RWPE1 (cell line): ENCODE data around the gene TPI1.
"Not testable (repeated sequence)": the region's sequence is repeated elsewhere in the genome, so short reads cannot be mapped to it uniquely, and the experiment has no call there.

Experiments
- CTCF ChIA-PET: fragments of 350-600 bp; sonication (Branson Sonifier 250); formaldehyde crosslinking; extraction: SDS; loops from one replicate; lab custom pipeline; 2021; lab: Yijun Ruan, JAX
- POLR2A ChIA-PET: fragments of 400-600 bp; formaldehyde crosslinking; extraction: SDS; loops from one replicate; lab custom pipeline; 2020; ENCODE audit warnings: antibody characterized with exemption; ENCODE audit not compliant: low non-redundant PET; lab: Yijun Ruan, JAX
- DNase-seq: peaks from one replicate; pipeline ENCODE4 v3.0.0; 2012; ENCODE audit warnings: low spot score
- H3K27ac ChIP-seq: fragments of 450-650 bp; 2 replicates; pipeline ENCODE4 v1.5.1; 2017
- TF ChIP-seq, protein P1 (sequence below): fragments of 450-650 bp; conservative IDR thresholded peaks from 2 replicates; pipeline ENCODE4 v1.5.1; 2017; ENCODE audit warnings: low read depth, mild to moderate bottlenecking

The TPI1 gene

DNA sequence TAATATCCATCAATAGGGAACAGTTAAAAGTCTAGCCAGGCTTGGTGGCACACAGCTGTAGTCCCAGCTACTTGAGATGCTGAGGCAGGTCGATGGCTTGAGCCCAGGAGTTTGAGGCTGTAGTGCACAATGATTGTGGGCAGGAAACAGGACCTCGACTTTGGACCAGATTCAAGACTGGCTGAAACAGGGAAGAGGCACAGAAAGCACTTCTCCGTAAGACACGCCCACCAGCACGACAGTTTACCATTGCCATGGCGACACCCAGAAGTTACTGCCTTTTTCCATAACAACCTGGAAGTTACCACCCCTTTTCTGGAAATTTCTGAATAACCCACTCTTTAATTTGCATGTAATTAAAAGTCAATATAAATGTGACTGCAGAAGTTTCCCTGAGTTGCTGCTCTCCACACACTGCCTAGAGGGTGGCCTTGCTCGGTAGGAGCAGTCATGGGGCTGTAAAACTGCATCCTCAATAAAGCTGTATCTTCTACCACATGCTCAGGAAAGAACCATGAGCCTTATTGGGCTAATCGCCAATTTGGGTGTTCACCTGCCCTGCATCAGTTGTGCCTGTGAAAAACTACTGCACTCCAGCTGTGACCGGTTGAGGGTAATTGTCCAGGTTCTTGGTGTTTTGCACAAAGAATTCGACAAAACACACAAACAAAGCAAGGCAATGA lies 32.6 kb downstream of the TPI1 start:
- POLR2A ChIA-PET = no interaction called here
- TF ChIP-seq, protein P1, sequence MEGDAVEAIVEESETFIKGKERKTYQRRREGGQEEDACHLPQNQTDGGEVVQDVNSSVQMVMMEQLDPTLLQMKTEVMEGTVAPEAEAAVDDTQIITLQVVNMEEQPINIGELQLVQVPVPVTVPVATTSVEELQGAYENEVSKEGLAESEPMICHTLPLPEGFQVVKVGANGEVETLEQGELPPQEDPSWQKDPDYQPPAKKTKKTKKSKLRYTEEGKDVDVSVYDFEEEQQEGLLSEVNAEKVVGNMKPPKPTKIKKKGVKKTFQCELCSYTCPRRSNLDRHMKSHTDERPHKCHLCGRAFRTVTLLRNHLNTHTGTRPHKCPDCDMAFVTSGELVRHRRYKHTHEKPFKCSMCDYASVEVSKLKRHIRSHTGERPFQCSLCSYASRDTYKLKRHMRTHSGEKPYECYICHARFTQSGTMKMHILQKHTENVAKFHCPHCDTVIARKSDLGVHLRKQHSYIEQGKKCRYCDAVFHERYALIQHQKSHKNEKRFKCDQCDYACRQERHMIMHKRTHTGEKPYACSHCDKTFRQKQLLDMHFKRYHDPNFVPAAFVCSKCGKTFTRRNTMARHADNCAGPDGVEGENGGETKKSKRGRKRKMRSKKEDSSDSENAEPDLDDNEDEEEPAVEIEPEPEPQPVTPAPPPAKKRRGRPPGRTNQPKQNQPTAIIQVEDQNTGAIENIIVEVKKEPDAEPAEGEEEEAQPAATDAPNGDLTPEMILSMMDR = no peak

DNA sequence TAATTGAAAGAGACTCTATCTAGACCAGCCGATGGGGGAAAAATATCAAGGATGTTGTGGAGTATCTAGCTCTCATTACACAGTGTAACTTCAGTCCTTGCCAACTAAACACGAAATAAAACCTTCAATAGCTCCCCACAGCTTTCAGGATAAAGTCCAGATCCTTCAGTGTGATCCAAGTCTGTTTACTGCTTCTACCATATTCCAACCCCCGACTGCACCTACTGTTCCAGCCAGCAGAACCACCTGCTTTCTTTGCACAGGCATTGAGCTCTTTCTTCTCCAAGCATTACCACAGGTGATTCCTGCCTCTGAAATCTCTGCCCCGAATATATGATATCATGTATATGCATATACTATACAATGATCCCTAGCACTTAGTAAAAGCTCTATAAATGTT lies 35.1 kb downstream of the TPI1 start:
- H3K27ac ChIP-seq = no peak overlapping the region
- DNase-seq = no peak
- POLR2A ChIA-PET = no interaction called here
- TF ChIP-seq, protein P1 = no peak
- CTCF ChIA-PET = interaction anchor here (0.5 kb wide), 1 partner anchor 23 kb away, joined by 3 read pairs; no protein-coding TSS in a partner anchor

More for the DNA sequence above, 32.6 kb downstream of the TPI1 start:
- no peak overlapping the region for H3K27ac ChIP-seq
- CTCF ChIA-PET = interaction anchor here (0.7 to 1.5 kb wide), 2 partner anchors 11 to 28 kb away, joined by 3 read pairs; partner anchors contain the start of gene SPSB2
- DNase-seq = no peak

DNA sequence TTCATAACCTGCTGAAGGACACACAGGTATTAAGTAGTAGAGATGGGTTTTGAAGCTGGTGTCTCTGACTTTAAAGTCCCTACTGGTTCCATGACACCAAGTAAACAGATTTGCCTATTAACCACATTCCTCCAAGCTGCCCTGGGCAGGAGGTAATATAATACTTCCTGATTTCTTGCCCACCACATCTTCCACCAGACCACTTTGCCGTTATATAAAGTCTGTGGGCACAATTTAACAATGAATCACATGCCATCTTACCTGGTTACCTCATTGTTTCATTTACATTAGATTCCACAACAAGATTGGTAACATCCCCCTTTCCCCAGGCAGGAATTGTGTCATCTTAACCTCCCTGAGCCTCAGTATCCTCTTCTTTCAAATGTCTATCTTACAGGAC lies 36.4 kb downstream of the TPI1 start:
- H3K27ac ChIP-seq = no peak overlapping the region
- DNase-seq = no peak
- TF ChIP-seq, protein P1 = no peak
- ChIA-PET POLR2A (no interaction called here), CTCF (interaction anchor here (0.8 kb wide), 1 partner anchor 13 kb away, joined by 4 read pairs; no protein-coding TSS in a partner anchor)

DNA sequence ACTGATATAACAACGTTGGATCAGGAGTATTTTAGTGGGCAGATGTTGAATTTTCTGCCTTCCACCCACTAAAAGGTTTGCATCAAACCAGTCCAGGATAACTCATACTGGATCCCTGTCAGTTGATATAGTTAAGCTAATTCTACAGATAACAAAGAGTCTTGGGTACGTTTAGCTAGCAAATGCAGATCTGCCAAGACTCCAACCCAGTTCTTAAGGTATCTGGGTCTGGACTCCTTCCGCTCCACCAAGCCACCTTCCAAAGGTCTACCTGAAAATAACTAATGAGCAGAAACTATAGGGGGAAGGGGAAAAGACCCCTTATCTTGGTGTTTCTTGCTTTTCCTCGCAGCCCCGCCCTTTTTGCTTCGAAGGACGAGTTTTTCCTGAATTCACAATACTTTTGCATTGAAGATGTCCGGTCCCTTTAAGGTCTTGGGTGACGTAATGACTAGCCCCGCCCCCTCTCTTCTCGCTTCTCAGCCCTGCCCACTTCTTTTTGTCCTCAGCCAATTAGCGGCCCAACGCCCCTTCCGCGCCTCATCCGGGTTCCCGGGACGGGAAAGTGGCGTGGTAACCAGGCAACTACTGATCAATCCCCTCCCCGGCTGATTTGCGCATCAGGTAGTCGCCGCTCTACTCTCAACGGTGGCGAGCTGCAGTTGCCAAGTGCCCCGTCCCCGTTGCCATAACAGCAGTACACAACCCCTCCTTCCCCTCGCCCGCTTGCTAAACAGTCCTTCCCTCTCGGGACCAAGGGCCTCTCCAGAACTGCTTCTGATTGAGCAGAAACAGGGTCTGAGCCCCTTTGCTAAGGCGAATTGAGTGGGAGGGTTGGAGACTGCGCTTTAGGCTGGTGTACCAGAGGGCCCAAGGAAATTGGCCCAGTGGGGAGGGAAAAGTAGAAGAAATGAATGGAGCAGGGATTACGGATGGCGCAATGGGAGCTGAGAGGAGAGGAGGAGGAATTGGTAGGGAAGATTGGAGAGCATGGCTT lies 37.2 kb downstream of the TPI1 start, which contains the start of gene LRRC23:
Gene LRRC23 (plus strand): TSS at position 543 of the 997 bp plus-strand sequence. CDS start 812 bp downstream, outside the sequence.
- DNase-seq = peak; percentile 96
- TF ChIP-seq, protein P1 = no peak
- ChIA-PET CTCF (interaction anchor here (0.7 to 1.3 kb wide), 5 partner anchors 13 to 37 kb away, joined by 3 to 9 read pairs (median 5); partner anchors contain the start of gene SPSB2), POLR2A (interaction anchor here (0.6 to 0.7 kb wide), 3 partner anchors 9 to 21 kb away, joined by 3 to 4 read pairs (median 4); partner anchors contain the start of gene ENO2)
- H3K27ac ChIP-seq = peak within 1 kb of the TSS; percentile 57

DNA sequence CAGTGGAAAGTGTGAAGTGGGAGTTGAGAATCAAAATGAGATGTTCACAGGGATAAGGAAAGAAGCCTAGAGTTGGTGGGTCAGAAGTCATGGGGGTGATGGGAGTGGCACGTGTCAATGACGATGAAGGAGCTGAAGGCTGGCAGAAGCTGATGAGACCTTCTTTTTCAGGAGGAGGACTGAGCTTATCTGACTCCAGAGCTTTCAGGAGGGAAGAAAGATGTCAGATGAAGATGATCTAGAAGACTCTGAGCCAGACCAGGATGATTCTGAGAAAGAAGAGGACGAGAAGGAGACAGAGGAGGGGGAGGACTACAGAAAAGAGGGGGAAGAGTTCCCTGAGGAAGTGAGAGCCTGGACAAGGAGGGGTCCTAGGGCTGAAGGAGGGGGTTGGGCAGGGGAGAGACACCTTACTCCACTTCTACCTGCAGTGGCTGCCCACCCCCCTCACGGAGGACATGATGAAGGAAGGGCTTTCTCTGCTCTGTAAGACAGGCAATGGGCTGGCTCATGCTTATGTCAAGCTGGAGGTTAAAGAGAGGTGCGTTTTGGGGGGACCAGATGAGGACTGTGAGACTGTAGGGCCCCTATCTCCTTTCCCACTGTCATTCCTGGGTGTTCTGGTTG lies 38.2 kb downstream of the TPI1 start:
- CTCF ChIA-PET = interaction anchor here (0.9 to 1.4 kb wide), 3 partner anchors 14 to 34 kb away, joined by 4 to 9 read pairs (median 8); no protein-coding TSS in a partner anchor
- DNase-seq = no peak
- POLR2A ChIA-PET = interaction anchor here (0.5 to 0.7 kb wide), 3 partner anchors 9 to 333 kb away, joined by 3 to 4 read pairs (median 3); partner anchors contain the start of gene ENO2
- peak overlapping the region; percentile 57 for H3K27ac ChIP-seq
- TF ChIP-seq, protein P1 = no peak

DNA sequence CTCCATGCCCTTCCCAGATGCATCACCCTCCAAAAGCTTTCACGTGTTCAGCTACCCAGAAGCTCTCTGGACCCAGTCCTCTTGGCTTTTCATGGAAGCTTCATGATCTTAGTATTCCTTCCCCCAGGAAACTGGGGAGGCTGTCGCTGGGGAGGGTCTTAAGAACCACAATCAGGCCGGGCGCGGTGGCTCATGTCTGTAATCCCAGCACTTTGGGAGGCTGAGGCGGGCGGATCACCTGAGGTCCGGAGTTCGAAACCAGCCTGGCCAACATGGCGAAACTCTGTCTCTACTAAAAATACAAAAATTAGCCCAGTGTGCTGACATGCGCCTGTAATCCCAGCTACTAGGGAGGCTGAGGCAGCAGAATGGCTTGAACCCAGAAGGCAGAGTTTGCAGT lies 40.8 kb downstream of the TPI1 start:
- ChIA-PET CTCF (interaction anchor here (0.6 to 1.5 kb wide), 6 partner anchors 10 to 223 kb away, joined by 3 to 5 read pairs (median 4); partner anchors contain the start of gene SPSB2), POLR2A (interaction anchor here (0.9 kb wide), 1 partner anchor 17 kb away, joined by 3 read pairs; no protein-coding TSS in a partner anchor)
- not testable (repeated sequence) for DNase-seq, H3K27ac ChIP-seq
